A549 (cell line): ENCODE results near the gene EFCAB5. TPM values are rescaled to one million over a fixed set of nuclear protein-coding genes. Genes with fewer than 3 reads are reported as not detected.
"Not testable (repeated sequence)": the region's sequence is repeated elsewhere in the genome, so short reads cannot be mapped to it uniquely, and the experiment has no call there.

Experiments used
- ATAC-seq, 2 experiments: fragments of 200-7000 bp in 1 of 2; fragments of >200 bp in 1 of 2; cut with Nextera tagmentation in 1 of 2; cut with Tn5 transposase in 1 of 2; 3 replicates each; pipeline versions ENCODE4 v1.8.0 to v1.9.1; 2018 to 2020; ENCODE audit warnings: mild to moderate bottlenecking in 1 of 2, moderate library complexity in 1 of 2
- CTCF ChIA-PET: fragments of 300-600 bp; sonication (Branson Sonifier 250); formaldehyde crosslinking; extraction: SDS; loops from one replicate; lab custom pipeline; 2021; ENCODE audit warnings: antibody characterized with exemption, inconsistent platforms; lab: Yijun Ruan, JAX
- POLR2A ChIA-PET: fragments of 350-600 bp; formaldehyde crosslinking; extraction: SDS; loops from one replicate; lab custom pipeline; 2021; ENCODE audit warnings: antibody characterized with exemption, inconsistent platforms; lab: Yijun Ruan, JAX
- DNase-seq, 2 experiments: peaks; one replicate each; pipeline versions ENCODE4 v3.0.0 to v3.0.0-alpha.2; 2011 to 2016; ENCODE audit warnings: low read depth in 1 of 2, low spot score in 1 of 2
- FAIRE-seq: peaks from 2 replicates; lab custom pipeline; 2011; peaks lifted over from hg19 to GRCh38; lab: Jason Lieb, UNC
- H3K27ac ChIP-seq, 2 experiments: fragments of >200 bp; sonication (Bioruptor Twin); formaldehyde crosslinking; 3 replicates each; pipeline ENCODE4 v1.5.1; 2016 to 2017
- H3K4me1 ChIP-seq: fragments of >200 bp; sonication (Bioruptor Twin); formaldehyde crosslinking; 3 replicates; pipeline ENCODE4 v1.6.1; 2016
- H3K4me2 ChIP-seq: fragments of >200 bp; sonication (Bioruptor Twin); formaldehyde crosslinking; 3 replicates; pipeline ENCODE4 v1.6.1; 2016
- H3K4me3 ChIP-seq: fragments of >200 bp; sonication (Bioruptor Twin); formaldehyde crosslinking; 3 replicates; pipeline ENCODE4 v1.5.1; 2016
- H3K9me3 ChIP-seq: fragments of >200 bp; sonication (Bioruptor Twin); formaldehyde crosslinking; 3 replicates; pipeline ENCODE4 v1.6.1; 2016
- ATOH8 ChIP-seq: fragments of 250-450 bp; sonication (Bioruptor Pico); IDR thresholded peaks from 2 replicates; pipeline ENCODE4 v1.5.0; 2020; ENCODE audit warnings: low read depth, mild to moderate bottlenecking, moderate library complexity
- CBX8 ChIP-seq: fragments of 200-600 bp; sonication (generic); IDR thresholded peaks from 2 replicates; pipeline ENCODE4 v1.6.1; 2016
- CEBPB ChIP-seq, 2 experiments: fragments of >200 bp in 1 of 2; sonication (Bioruptor Twin) in 1 of 2; formaldehyde crosslinking in 1 of 2; IDR thresholded peaks; 2 replicates each; pipeline ENCODE4 v1.6.1; 2012 to 2016
- CHD4 ChIP-seq: fragments of 200-600 bp; sonication (generic); IDR thresholded peaks from 2 replicates; pipeline ENCODE4 v1.6.1; 2016; ENCODE audit warnings: antibody characterized with exemption, mild to moderate bottlenecking, borderline replicate concordance
- EHF ChIP-seq: fragments of 250-450 bp; sonication (Bioruptor Pico); IDR thresholded peaks from 2 replicates; pipeline ENCODE4 v1.5.0; 2020; ENCODE audit warnings: mild to moderate bottlenecking
- EHMT2 ChIP-seq: fragments of 200-600 bp; sonication (generic); IDR thresholded peaks from 2 replicates; pipeline ENCODE4 v1.6.1; 2016; ENCODE audit warnings: antibody characterized with exemption, low read depth, mild to moderate bottlenecking, moderate library complexity
- EP300 ChIP-seq, 2 experiments: fragments of >200 bp; sonication (Bioruptor Twin); formaldehyde crosslinking; IDR thresholded peaks; 2 replicates in 1 of 2; 3 replicates in 1 of 2; pipeline ENCODE4 v1.6.1; 2016 to 2017
- FOSL2 ChIP-seq, 2 experiments: fragments of 450-650 bp in 1 of 2; fragments of >200 bp in 1 of 2; sonication (Bioruptor Twin) in 1 of 2; formaldehyde crosslinking; IDR thresholded peaks; 2 replicates each; pipeline versions ENCODE4 v1.5.0 to v1.6.1; 2016 to 2020; ENCODE audit warnings: mild to moderate bottlenecking in 1 of 2, moderate library complexity in 1 of 2
- FOXS1 ChIP-seq: fragments of 250-450 bp; sonication (Bioruptor Pico); IDR thresholded peaks from 2 replicates; pipeline ENCODE4 v1.5.0; 2020; ENCODE audit warnings: mild to moderate bottlenecking, moderate library complexity
- GATA3 ChIP-seq: IDR thresholded peaks from 2 replicates; pipeline ENCODE4 v1.6.1; 2012; ENCODE audit warnings: borderline replicate concordance
- HEYL ChIP-seq: fragments of 250-450 bp; sonication (Bioruptor Pico); IDR thresholded peaks from 2 replicates; pipeline ENCODE4 v1.8.0; 2021; ENCODE audit warnings: mild to moderate bottlenecking, moderate library complexity
- HOXA7 ChIP-seq: fragments of 250-450 bp; sonication (Bioruptor Pico); IDR thresholded peaks from 2 replicates; pipeline ENCODE4 v1.5.0; 2020; ENCODE audit warnings: mild to moderate bottlenecking, moderate library complexity
- JUNB ChIP-seq: fragments of >200 bp; sonication (Bioruptor Twin); formaldehyde crosslinking; IDR thresholded peaks from 2 replicates; pipeline ENCODE4 v1.6.1; 2016
- KDM5A ChIP-seq: fragments of 200-600 bp; sonication (generic); IDR thresholded peaks from 2 replicates; pipeline ENCODE4 v1.6.1; 2016; ENCODE audit warnings: antibody characterized with exemption, mild to moderate bottlenecking
- MAFK ChIP-seq: fragments of 450-650 bp; IDR thresholded peaks from 2 replicates; pipeline ENCODE4 v1.6.1; 2014; ENCODE audit not compliant: partially characterized antibody
- MAZ ChIP-seq: fragments of 150-350 bp; IDR thresholded peaks from 2 replicates; pipeline ENCODE4 v1.6.1; 2014; ENCODE audit warnings: antibody characterized with exemption, low read depth, low read length, borderline replicate concordance
- NFE2L2 ChIP-seq: fragments of 150-350 bp; conservative IDR thresholded peaks from 2 replicates; pipeline ENCODE4 v1.6.1; 2014; ENCODE audit warnings: low read length
- NR3C1 ChIP-seq: fragments of >200 bp; sonication (Bioruptor Twin); formaldehyde crosslinking; IDR thresholded peaks from 3 replicates; pipeline ENCODE4 v1.6.1; 2017
- POLR2A ChIP-seq: IDR thresholded peaks from 2 replicates; pipeline ENCODE4 v1.6.1; 2012; ENCODE audit warnings: mild to moderate bottlenecking, low read length
- RARB ChIP-seq: fragments of 250-450 bp; sonication (Bioruptor Pico); IDR thresholded peaks from 2 replicates; pipeline ENCODE4 v1.8.0; 2021; ENCODE audit warnings: mild to moderate bottlenecking, moderate library complexity
- RCOR1 ChIP-seq: fragments of 150-350 bp; IDR thresholded peaks from 2 replicates; pipeline ENCODE4 v1.6.1; 2014; ENCODE audit warnings: antibody characterized with exemption, low read length, low read depth
- TFCP2L1 ChIP-seq: fragments of 250-450 bp; sonication (Bioruptor Pico); IDR thresholded peaks from 2 replicates; pipeline ENCODE4 v1.5.0; 2021; ENCODE audit warnings: mild to moderate bottlenecking
- TP53 ChIP-seq: fragments of 250-450 bp; sonication (Bioruptor Pico); IDR thresholded peaks from 2 replicates; pipeline ENCODE4 v1.5.0; 2021; ENCODE audit warnings: mild to moderate bottlenecking, moderate library complexity
- USF2 ChIP-seq: fragments of 450-650 bp; IDR thresholded peaks from 2 replicates; pipeline ENCODE4 v1.6.1; 2014; ENCODE audit warnings: antibody characterized with exemption
- ZC3H11A ChIP-seq: fragments of 450-650 bp; IDR thresholded peaks from 2 replicates; pipeline ENCODE4 v1.6.1; 2014; ENCODE audit warnings: antibody characterized with exemption, mild to moderate bottlenecking
- ZSCAN20 ChIP-seq: fragments of 250-450 bp; sonication (Bioruptor Pico); IDR thresholded peaks from 2 replicates; pipeline ENCODE4 v1.8.0; 2022; ENCODE audit warnings: mild to moderate bottlenecking, moderate library complexity
- WGBS: methylation state at CpG from one replicate; pipeline ENCODE4 v1.1.6; 2017; ENCODE audit errors: missing lambda C conversion rate; 5-methylcytosine and 5-hydroxymethylcytosine counted together
- polyA plus RNA-seq, 4 experiments: library from polyadenylated mRNA; depleted of rRNA in 3 of 4; stranded (reverse); fragments of >200 nt; fragmentation: RNase III in 1 of 4; extraction: RNeasy Plus Mini Kit Qiagen cat#74134 plus additional on column Dnase treatment in 1 of 4; gene quantifications; 2 replicates in 3 of 4; 3 replicates in 1 of 4; pipeline ENCODE4 v1.2.3, GENCODE V29; 2011 to 2017
- TF ChIP-seq, protein P1 (sequence below): fragments of 150-350 bp; IDR thresholded peaks from 2 replicates; pipeline ENCODE4 v1.6.1; 2014; ENCODE audit warnings: low read depth, mild to moderate bottlenecking, low read length
- TF ChIP-seq, protein P2 (sequence below): fragments of 250-450 bp; sonication (Bioruptor Pico); IDR thresholded peaks from 2 replicates; pipeline ENCODE4 v1.5.0; 2021; ENCODE audit warnings: mild to moderate bottlenecking, moderate library complexity, borderline replicate concordance

The EFCAB5 gene
- polyA plus RNA-seq, 2 of the 4 experiments (the other 2 are of a cell fraction), result 0.65 to 2.6 TPM

GRCh38 chr17:30002088-30002487 lies 60.7 kb downstream of the EFCAB5 start:
- ChIA-PET CTCF (interaction anchor here (0.9 to 4.4 kb wide), 5 partner anchors 19 to 71 kb away, joined by 3 to 24 read pairs (median 6); partner anchors contain the start of gene SSH2), POLR2A (no interaction called here)
- H3K9me3 ChIP-seq, result no peaks in the 10 kb centered on the region
- H3K4me1 ChIP-seq, result peaks cover 25% of the 10 kb centered on the region
- no peak overlapping the region for H3K4me2 ChIP-seq
- DNase-seq (no peak), ATAC-seq (no peak), FAIRE-seq (peak; percentile 18)
- no peak overlapping the region for H3K4me3 ChIP-seq
- TF ChIP-seq FOSL2 (IDR thresholded peaks at IDR 0.05) (no peak), FOSL2 (CRISPR knock-in tag; IDR thresholded peaks at IDR 0.05) (no peak), ZSCAN20 (CRISPR knock-in tag) (no peak), TFCP2L1 (CRISPR knock-in tag) (no peak), USF2 (no peak), HOXA7 (CRISPR knock-in tag) (no peak), NR3C1 (no peak), EHMT2 (no peak), EHF (CRISPR knock-in tag) (no peak), RARB (no peak), KDM5A (no peak), POLR2A (no peak), CHD4 (no peak), CBX8 (no peak), RCOR1 (no peak), HEYL (CRISPR knock-in tag) (no peak), ZC3H11A (no peak), FOXS1 (CRISPR knock-in tag) (no peak)
- TF ChIP-seq, protein P1, sequence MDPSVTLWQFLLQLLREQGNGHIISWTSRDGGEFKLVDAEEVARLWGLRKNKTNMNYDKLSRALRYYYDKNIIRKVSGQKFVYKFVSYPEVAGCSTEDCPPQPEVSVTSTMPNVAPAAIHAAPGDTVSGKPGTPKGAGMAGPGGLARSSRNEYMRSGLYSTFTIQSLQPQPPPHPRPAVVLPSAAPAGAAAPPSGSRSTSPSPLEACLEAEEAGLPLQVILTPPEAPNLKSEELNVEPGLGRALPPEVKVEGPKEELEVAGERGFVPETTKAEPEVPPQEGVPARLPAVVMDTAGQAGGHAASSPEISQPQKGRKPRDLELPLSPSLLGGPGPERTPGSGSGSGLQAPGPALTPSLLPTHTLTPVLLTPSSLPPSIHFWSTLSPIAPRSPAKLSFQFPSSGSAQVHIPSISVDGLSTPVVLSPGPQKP, result no peak
- TF ChIP-seq, protein P2, sequence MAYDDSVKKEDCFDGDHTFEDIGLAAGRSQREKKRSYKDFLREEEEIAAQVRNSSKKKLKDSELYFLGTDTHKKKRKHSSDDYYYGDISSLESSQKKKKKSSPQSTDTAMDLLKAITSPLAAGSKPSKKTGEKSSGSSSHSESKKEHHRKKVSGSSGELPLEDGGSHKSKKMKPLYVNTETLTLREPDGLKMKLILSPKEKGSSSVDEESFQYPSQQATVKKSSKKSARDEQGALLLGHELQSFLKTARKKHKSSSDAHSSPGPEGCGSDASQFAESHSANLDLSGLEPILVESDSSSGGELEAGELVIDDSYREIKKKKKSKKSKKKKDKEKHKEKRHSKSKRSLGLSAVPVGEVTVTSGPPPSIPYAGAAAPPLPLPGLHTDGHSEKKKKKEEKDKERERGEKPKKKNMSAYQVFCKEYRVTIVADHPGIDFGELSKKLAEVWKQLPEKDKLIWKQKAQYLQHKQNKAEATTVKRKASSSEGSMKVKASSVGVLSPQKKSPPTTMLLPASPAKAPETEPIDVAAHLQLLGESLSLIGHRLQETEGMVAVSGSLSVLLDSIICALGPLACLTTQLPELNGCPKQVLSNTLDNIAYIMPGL (CRISPR knock-in tag), result no peak
- H3K27ac ChIP-seq, result no peak overlapping the region

GRCh38 chr17:30005709-30006320 lies 64.4 kb downstream of the EFCAB5 start:
- FAIRE-seq, result peak; percentile 92
- ATAC-seq, result peak; percentile 62 to 76; a peak in 4 of 6 replicates
- ChIA-PET CTCF (interaction anchor here (1.0 to 1.5 kb wide), 3 partner anchors 27 to 198 kb away, joined by 3 to 4 read pairs (median 3); no protein-coding TSS in a partner anchor), POLR2A (no interaction called here)
- H3K4me1 ChIP-seq, result peaks cover 18% of the 10 kb centered on the region
- H3K9me3 ChIP-seq, result no peaks in the 10 kb centered on the region
- peak in 1 of 2 experiments; percentile 40 for DNase-seq
- H3K4me3 ChIP-seq, result no peak overlapping the region
- WGBS, result 33% methylated on average over 8 of the region's 8 CpGs
- TF ChIP-seq FOSL2 (IDR thresholded peaks at IDR 0.05) (no peak), FOSL2 (CRISPR knock-in tag; IDR thresholded peaks at IDR 0.05) (peak; percentile 55), ATOH8 (CRISPR knock-in tag) (no peak), ZSCAN20 (CRISPR knock-in tag) (no peak), CEBPB (IDR thresholded peaks at IDR 0.05) (peak; percentile 69 to 90; a peak in 3 of 4 replicates), GATA3 (peak; percentile 68; the same call in 1 of the 2 replicates), TP53 (CRISPR knock-in tag) (no peak), EHF (CRISPR knock-in tag) (no peak), MAZ (no peak), MAFK (peak; percentile 82), EP300 (IDR thresholded peaks at IDR 0.05) (no peak), KDM5A (no peak), CHD4 (no peak), JUNB (peak; percentile 35; the same call in 1 of the 2 replicates), NFE2L2 (no peak)
- TF ChIP-seq, protein P1, result no peak
- peak overlapping the region; percentile 49 for H3K4me2 ChIP-seq
- peak overlapping the region in 1 of 2 experiments; percentile 64; a peak in 3 of 6 replicates for H3K27ac ChIP-seq

DNA sequence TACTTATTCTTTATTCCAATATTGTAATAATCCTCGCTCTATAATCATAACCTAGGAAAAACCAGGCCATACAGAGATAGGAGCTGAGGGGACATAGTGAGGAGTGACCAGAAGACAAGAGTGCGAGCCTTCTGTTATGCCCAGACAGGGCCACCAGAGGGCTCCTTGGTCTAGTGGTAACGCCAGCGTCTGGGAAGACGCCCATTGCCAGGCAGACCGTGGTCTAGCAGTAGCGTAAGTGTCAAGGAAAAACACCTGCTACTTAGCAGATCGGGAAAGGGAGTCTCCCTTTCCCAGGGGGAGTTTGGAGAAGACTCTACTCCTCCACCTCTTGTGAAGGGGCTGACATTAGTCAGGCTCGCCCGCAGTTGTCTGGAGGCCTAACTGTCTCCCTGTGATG lies 70.5 kb downstream of the EFCAB5 start:
- H3K27ac ChIP-seq, FAIRE-seq, POLR2A ChIA-PET, ATAC-seq, H3K4me2 ChIP-seq, H3K9me3 ChIP-seq, H3K4me1 ChIP-seq, H3K4me3 ChIP-seq: not testable (repeated sequence)
- 48% methylated on average over 10 of the region's 10 CpGs for WGBS
- DNase-seq, result peak in 1 of 2 experiments; percentile 44
- CTCF ChIA-PET, result interaction anchor here (1.5 kb wide), 1 partner anchor 9 kb away, joined by 3 read pairs; no protein-coding TSS in a partner anchor
